GM12872 (cell line): ENCODE data around the gene SLC35F1.

Source experiments
- TF ChIP-seq, protein P1 (sequence below): IDR thresholded peaks from 3 replicates; pipeline ENCODE4 v1.5.1; 2011; ENCODE audit warnings: low read depth, mild to moderate bottlenecking, low read length, moderate library complexity; ENCODE audit not compliant: insufficient read depth

Gene SLC35F1

DNA sequence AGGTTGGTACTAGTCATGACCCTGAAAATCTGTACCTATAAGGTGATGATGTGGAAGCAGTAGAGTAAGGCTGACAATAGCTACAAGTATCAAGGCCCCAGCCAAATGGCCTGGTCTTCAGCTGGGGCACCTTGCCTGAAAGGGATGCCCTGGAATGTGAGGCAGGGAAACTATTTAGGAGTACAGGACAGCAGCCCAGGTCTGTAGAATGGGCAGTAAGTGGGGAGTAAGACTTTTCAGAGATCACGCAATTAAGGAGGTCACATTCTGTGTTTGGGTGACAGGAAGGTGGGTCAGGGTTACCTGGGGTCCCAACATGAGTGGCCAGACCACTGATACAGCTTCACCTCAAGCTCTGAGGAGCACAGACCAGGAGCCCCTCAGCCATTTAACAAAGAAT lies 9.4 kb downstream of the SLC35F1 start:
- TF ChIP-seq, protein P1, sequence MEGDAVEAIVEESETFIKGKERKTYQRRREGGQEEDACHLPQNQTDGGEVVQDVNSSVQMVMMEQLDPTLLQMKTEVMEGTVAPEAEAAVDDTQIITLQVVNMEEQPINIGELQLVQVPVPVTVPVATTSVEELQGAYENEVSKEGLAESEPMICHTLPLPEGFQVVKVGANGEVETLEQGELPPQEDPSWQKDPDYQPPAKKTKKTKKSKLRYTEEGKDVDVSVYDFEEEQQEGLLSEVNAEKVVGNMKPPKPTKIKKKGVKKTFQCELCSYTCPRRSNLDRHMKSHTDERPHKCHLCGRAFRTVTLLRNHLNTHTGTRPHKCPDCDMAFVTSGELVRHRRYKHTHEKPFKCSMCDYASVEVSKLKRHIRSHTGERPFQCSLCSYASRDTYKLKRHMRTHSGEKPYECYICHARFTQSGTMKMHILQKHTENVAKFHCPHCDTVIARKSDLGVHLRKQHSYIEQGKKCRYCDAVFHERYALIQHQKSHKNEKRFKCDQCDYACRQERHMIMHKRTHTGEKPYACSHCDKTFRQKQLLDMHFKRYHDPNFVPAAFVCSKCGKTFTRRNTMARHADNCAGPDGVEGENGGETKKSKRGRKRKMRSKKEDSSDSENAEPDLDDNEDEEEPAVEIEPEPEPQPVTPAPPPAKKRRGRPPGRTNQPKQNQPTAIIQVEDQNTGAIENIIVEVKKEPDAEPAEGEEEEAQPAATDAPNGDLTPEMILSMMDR = no peak

GRCh38 chr6:117917176-117917575 lies 10.1 kb downstream of the SLC35F1 start:
- TF ChIP-seq, protein P1 = no peak

DNA sequence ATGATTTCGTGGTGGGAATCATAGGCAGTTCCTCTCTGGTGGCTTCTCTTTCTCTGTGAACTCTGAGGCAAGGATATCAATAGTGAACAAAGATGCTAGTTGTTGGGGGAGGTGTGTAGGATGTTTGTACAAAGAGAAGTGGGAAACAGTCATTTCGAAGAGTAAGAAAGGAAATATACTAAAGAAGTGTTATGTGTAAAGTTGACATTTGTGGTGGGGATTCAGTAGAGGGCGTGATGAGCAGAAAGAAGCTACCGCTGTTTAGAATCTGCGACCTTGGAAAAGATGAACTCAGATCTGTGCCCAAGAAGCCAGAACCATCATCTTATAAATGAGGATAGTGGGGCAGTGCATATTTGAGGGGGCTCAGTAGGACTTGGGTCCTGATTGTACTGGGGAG lies 11.4 kb downstream of the SLC35F1 start:
- TF ChIP-seq, protein P1 = no peak

DNA sequence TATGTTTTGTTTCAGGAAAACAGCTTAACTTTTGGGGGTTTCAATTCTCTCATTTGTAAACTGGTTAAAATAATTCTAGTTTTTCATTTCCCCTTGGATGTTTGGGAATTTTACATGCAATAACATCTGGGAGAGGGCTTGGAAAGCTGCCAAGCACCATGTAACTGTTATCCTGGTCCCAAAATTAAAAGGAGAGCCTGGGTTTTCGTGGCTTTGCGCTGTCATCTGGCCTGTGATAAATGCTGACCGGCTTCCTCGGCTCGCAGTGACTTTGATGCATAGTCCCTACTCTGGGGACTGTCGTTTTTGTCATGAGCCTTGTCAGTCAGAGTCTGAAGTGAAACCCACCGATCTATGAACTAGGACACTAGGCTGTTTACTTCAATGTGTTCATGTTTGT lies 12.2 kb downstream of the SLC35F1 start:
- TF ChIP-seq, protein P1 = no peak

- TF ChIP-seq, protein P1 = no peak
Measured at GRCh38 chr6:117919775-117920729, 13.0 kb downstream of the SLC35F1 start.

DNA sequence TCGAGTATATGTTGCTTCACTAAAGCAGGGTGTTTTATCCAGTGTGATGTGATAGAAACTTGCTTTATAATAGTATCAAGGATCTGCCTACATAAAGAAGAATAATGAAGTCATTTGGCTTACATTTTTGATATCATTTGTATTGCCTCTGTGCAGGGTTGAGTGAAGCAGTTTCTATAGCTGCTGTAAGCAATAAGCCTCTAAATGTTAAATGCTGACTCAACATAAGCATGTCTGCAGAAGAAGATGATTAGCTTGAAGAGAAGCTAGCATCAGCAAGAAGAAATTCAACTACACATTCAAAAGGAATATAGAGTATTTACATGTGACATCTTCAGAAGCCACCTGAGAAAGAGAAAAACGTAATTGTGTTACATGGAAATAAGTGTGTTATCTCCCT lies 17.6 kb downstream of the SLC35F1 start:
- TF ChIP-seq, protein P1 = no peak

- TF ChIP-seq, protein P1 = no peak
Measured at GRCh38 chr6:117927866-117928265, 20.8 kb downstream of the SLC35F1 start.
